ENCODE measurements around the gene KHDC4. TPM values are rescaled to one million over a fixed set of nuclear protein-coding genes. Genes with fewer than 3 reads are reported as not detected.

Gene KHDC4
- total and polyA plus RNA-seq, 2 of the 13 experiments (the other 11 are each of a cell fraction or from before 2014, with no cell fraction given), result 33.5 to 92.0 TPM

DNA sequence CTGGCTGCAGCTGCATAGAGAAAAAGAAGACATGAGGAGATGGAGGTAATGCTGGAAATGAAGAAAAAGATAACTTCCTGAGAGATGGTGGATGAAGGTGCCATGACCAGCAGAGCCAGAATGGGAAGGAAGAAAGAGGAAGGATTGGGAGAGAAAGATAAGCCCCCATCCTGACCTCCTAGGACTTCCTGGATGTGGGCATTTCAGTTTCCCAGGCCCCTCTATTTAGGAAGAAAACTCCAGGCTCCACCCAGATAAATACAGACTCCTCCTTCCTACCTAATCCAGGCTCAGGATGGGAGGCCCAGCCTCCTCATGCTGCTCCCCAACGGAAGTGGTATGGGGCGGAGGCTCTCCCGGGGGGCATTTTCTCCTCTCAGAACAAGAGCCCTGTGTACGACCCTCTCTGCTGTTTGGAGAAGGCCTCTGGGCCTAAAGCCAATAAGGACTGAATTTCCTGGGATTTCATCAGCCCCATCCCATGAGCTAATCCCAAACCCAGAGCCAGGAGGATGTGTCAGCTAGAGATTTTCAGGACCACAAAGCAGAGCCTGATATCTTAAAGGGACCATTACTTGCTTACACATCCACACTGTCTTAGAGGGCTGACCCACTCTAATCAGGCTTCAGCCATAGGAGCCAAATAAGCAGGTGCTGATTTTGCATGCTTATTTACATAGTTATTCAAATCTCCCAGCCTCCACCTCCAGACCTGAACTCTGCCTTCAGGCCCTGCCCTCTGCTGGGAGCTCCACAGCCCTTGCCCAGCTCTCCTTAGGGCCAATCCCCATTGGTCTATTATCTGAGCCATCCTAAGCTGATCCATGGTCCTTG lies 49.2 kb upstream of the KHDC4 start (continued):
- TF ChIP-seq, protein P1, sequence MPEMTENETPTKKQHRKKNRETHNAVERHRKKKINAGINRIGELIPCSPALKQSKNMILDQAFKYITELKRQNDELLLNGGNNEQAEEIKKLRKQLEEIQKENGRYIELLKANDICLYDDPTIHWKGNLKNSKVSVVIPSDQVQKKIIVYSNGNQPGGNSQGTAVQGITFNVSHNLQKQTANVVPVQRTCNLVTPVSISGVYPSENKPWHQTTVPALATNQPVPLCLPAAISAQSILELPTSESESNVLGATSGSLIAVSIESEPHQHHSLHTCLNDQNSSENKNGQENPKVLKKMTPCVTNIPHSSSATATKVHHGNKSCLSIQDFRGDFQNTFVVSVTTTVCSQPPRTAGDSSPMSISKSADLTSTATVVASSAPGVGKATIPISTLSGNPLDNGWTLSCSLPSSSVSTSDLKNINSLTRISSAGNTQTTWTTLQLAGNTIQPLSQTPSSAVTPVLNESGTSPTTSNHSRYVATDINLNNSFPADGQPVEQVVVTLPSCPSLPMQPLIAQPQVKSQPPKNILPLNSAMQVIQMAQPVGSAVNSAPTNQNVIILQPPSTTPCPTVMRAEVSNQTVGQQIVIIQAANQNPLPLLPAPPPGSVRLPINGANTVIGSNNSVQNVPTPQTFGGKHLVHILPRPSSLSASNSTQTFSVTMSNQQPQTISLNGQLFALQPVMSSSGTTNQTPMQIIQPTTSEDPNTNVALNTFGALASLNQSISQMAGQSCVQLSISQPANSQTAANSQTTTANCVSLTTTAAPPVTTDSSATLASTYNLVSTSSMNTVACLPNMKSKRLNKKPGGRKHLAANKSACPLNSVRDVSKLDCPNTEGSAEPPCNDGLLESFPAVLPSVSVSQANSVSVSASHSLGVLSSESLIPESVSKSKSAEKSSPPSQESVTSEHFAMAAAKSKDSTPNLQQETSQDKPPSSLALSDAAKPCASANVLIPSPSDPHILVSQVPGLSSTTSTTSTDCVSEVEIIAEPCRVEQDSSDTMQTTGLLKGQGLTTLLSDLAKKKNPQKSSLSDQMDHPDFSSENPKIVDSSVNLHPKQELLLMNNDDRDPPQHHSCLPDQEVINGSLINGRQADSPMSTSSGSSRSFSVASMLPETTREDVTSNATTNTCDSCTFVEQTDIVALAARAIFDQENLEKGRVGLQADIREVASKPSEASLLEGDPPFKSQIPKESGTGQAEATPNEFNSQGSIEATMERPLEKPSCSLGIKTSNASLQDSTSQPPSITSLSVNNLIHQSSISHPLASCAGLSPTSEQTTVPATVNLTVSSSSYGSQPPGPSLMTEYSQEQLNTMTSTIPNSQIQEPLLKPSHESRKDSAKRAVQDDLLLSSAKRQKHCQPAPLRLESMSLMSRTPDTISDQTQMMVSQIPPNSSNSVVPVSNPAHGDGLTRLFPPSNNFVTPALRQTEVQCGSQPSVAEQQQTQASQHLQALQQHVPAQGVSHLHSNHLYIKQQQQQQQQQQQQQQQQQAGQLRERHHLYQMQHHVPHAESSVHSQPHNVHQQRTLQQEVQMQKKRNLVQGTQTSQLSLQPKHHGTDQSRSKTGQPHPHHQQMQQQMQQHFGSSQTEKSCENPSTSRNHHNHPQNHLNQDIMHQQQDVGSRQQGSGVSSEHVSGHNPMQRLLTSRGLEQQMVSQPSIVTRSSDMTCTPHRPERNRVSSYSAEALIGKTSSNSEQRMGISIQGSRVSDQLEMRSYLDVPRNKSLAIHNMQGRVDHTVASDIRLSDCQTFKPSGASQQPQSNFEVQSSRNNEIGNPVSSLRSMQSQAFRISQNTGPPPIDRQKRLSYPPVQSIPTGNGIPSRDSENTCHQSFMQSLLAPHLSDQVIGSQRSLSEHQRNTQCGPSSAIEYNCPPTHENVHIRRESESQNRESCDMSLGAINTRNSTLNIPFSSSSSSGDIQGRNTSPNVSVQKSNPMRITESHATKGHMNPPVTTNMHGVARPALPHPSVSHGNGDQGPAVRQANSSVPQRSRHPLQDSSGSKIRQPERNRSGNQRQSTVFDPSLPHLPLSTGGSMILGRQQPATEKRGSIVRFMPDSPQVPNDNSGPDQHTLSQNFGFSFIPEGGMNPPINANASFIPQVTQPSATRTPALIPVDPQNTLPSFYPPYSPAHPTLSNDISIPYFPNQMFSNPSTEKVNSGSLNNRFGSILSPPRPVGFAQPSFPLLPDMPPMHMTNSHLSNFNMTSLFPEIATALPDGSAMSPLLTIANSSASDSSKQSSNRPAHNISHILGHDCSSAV (CRISPR knock-in tag; IDR thresholded peaks at IDR 0.05; ENCODE audit: borderline replicate concordance), result no peak
- TF ChIP-seq ZNF724P (CRISPR knock-in tag; IDR thresholded peaks at IDR 0.05; ENCODE audit: borderline replicate concordance) (no peak), MED1 (CRISPR knock-in tag; IDR thresholded peaks at IDR 0.05) (0 out of 2 replicates have a peak, but pooled peaks have one; percentile 38), KDM2A (CRISPR knock-in tag; IDR thresholded peaks at IDR 0.05; ENCODE audit: borderline replicate concordance, low read depth) (no peak; the same call in 1 of the 2 replicates), MYNN (CRISPR knock-in tag; IDR thresholded peaks at IDR 0.05; ENCODE audit: low read depth) (no peak), SAFB2 (CRISPR knock-in tag; IDR thresholded peaks at IDR 0.05; ENCODE audit: borderline replicate concordance, low read depth) (no peak), CEBPB (IDR thresholded peaks at IDR 0.05; ENCODE audit: borderline replicate concordance, low read depth, low read length) (peak; percentile 74; the same call in 1 of the 2 replicates), THAP11 (CRISPR knock-in tag; IDR thresholded peaks at IDR 0.05) (peak; percentile 50; the same call in 1 of the 2 replicates), SRSF9 (IDR thresholded peaks at IDR 0.05; ENCODE audit: borderline replicate concordance, insufficient read depth, low read depth, low read length, poor library complexity, severe bottlenecking) (no peak), ZBTB42 (CRISPR knock-in tag; IDR thresholded peaks at IDR 0.05) (no peak)
- TF ChIP-seq, protein P2, sequence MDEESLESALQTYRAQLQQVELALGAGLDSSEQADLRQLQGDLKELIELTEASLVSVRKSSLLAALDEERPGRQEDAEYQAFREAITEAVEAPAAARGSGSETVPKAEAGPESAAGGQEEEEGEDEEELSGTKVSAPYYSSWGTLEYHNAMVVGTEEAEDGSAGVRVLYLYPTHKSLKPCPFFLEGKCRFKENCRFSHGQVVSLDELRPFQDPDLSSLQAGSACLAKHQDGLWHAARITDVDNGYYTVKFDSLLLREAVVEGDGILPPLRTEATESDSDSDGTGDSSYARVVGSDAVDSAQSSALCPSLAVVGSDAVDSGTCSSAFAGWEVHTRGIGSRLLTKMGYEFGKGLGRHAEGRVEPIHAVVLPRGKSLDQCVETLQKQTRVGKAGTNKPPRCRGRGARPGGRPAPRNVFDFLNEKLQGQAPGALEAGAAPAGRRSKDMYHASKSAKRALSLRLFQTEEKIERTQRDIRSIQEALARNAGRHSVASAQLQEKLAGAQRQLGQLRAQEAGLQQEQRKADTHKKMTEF (CRISPR knock-in tag; IDR thresholded peaks at IDR 0.05), result no peak
- TF ChIP-seq, protein P3, sequence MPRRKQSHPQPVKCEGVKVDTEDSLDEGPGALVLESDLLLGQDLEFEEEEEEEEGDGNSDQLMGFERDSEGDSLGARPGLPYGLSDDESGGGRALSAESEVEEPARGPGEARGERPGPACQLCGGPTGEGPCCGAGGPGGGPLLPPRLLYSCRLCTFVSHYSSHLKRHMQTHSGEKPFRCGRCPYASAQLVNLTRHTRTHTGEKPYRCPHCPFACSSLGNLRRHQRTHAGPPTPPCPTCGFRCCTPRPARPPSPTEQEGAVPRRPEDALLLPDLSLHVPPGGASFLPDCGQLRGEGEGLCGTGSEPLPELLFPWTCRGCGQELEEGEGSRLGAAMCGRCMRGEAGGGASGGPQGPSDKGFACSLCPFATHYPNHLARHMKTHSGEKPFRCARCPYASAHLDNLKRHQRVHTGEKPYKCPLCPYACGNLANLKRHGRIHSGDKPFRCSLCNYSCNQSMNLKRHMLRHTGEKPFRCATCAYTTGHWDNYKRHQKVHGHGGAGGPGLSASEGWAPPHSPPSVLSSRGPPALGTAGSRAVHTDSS (CRISPR knock-in tag; conservative IDR thresholded peaks at IDR 0.05), result no peak
- TF ChIP-seq, protein P4, sequence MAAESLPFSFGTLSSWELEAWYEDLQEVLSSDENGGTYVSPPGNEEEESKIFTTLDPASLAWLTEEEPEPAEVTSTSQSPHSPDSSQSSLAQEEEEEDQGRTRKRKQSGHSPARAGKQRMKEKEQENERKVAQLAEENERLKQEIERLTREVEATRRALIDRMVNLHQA (CRISPR knock-in tag; IDR thresholded peaks at IDR 0.05), result no peak
